K562 (cell line): ENCODE measurements around the gene ZNF487. TPM values are rescaled to one million over a fixed set of nuclear protein-coding genes. Genes with fewer than 3 reads are reported as not detected.

Source experiments
- ATAC-seq: fragments of 200-7000 bp; cut with Tn5 transposase; 3 replicates; pipeline ENCODE4 v1.9.1; 2020; ENCODE audit warnings: moderate library complexity
- BruUV-seq: library from RNA; stranded (reverse); fragments of 400-500 nt; replicated peaks from 2 replicates; lab custom pipeline; 2021; lab: Mats Ljungman, UMichigan
- CTCF ChIA-PET: fragments of 300-600 bp; formaldehyde crosslinking; extraction: SDS; loops from one replicate; lab custom pipeline; 2021; ENCODE audit warnings: low intra/inter-chr PET ratio; lab: Yijun Ruan, JAX
- POLR2A ChIA-PET: fragments of 300-600, 350-650 bp; sonication (Branson Sonifier 250); formaldehyde crosslinking; extraction: SDS; loops from one replicate; lab custom pipeline; 2021; ENCODE audit warnings: antibody characterized with exemption, inconsistent platforms; lab: Yijun Ruan, JAX
- DNase-seq, 4 experiments: peaks; one replicate each; pipeline versions ENCODE4 v3.0.0 to v3.0.0-alpha.2; 2011 to 2018; ENCODE audit warnings: low spot score in 3 of 4, mixed read lengths in 3 of 4; ENCODE audit errors: extremely low read depth in 1 of 4
- FAIRE-seq: peaks from 2 replicates; lab custom pipeline; 2011; peaks lifted over from hg19 to GRCh38; lab: Jason Lieb, UNC
- H2AFZ ChIP-seq: 2 replicates; pipeline ENCODE4 v1.6.0; 2011; ENCODE audit warnings: low read depth, low read length, control low read depth, inconsistent platforms
- H3K27ac ChIP-seq: fragments of 200-600 bp; 3 replicates; pipeline ENCODE4 v1.8.0; 2011; ENCODE audit warnings: low read depth, mild to moderate bottlenecking, control low read depth, inconsistent platforms, low read length, moderate library complexity, mixed read lengths; ENCODE audit errors: extremely low read depth
- H3K27me3 ChIP-seq, 2 experiments: fragments of 300-600 bp in 1 of 2; 2 replicates in 1 of 2; 3 replicates in 1 of 2; pipeline versions ENCODE4 v1.6.0 to v1.8.0; 2011; ENCODE audit warnings: inconsistent platforms in 2 of 2, low read length in 2 of 2, mild to moderate bottlenecking in 1 of 2, mixed read lengths in 1 of 2, moderate library complexity in 1 of 2; ENCODE audit not compliant: control insufficient read depth in 2 of 2, insufficient read depth in 2 of 2
- H3K36me3 ChIP-seq: fragments of 300-600 bp; 3 replicates; pipeline ENCODE4 v1.8.0; 2011; ENCODE audit warnings: mild to moderate bottlenecking, low read length, inconsistent platforms; ENCODE audit not compliant: control insufficient read depth, insufficient read depth
- H3K4me1 ChIP-seq, 2 experiments: fragments of 200-600 bp in 1 of 2; replicated peaks in 1 of 2; 2 replicates in 1 of 2; 3 replicates in 1 of 2; pipeline versions ENCODE4 v1.5.1 to v1.8.0; 2011; ENCODE audit warnings: inconsistent platforms in 2 of 2, low read length in 2 of 2, mild to moderate bottlenecking in 1 of 2, mixed read lengths in 1 of 2, moderate library complexity in 1 of 2; ENCODE audit not compliant: control insufficient read depth in 2 of 2, insufficient read depth in 2 of 2
- H3K4me2 ChIP-seq: 2 replicates; pipeline ENCODE4 v1.6.1; 2011; ENCODE audit warnings: low read length, control low read depth, inconsistent platforms, mixed read lengths; ENCODE audit not compliant: insufficient read depth
- H3K4me3 ChIP-seq: fragments of 200-600 bp; sonication (generic), shearing (Covaris generic); 2 replicates; pipeline ENCODE4 v1.5.1; 2016; ENCODE audit warnings: control low read depth, inconsistent platforms
- H3K79me2 ChIP-seq: fragments of 200-600 bp; 3 replicates; pipeline ENCODE4 v1.8.0; 2011; ENCODE audit warnings: low read length, inconsistent platforms; ENCODE audit not compliant: control insufficient read depth, insufficient read depth
- H3K9ac ChIP-seq, 2 experiments: 2 replicates each; pipeline versions ENCODE4 v1.6.0 to v1.6.1; 2011; ENCODE audit warnings: low read depth in 2 of 2, low read length in 2 of 2, control low read depth in 1 of 2, inconsistent platforms in 1 of 2, mild to moderate bottlenecking in 1 of 2, mixed read lengths in 1 of 2; ENCODE audit not compliant: insufficient read depth in 1 of 2
- H3K9me1 ChIP-seq: one replicate; pipeline ENCODE4 v1.6.0; 2011; ENCODE audit warnings: inconsistent platforms, mild to moderate bottlenecking, low read length, moderate library complexity; ENCODE audit not compliant: control insufficient read depth, insufficient read depth
- H3K9me3 ChIP-seq: replicated peaks from 2 replicates; pipeline ENCODE4 v1.5.1; 2011; ENCODE audit warnings: low read depth, low read length, inconsistent platforms; ENCODE audit not compliant: control insufficient read depth, insufficient read depth
- H4K20me1 ChIP-seq: replicated peaks from 2 replicates; pipeline ENCODE4 v1.6.1; 2011; ENCODE audit warnings: low read length, inconsistent platforms, mixed read lengths; ENCODE audit not compliant: control insufficient read depth, insufficient read depth
- ATF3 ChIP-seq, 2 experiments: fragments of 450-650 bp in 1 of 2; sonication (generic) in 1 of 2; formaldehyde crosslinking in 1 of 2; IDR thresholded peaks in 1 of 2; conservative IDR thresholded peaks in 1 of 2; 2 replicates each; pipeline versions ENCODE4 v1.6.1 to v1.8.1; 2016 to 2023; ENCODE audit warnings: mild to moderate bottlenecking in 2 of 2, moderate library complexity in 2 of 2, inconsistent platforms in 1 of 2, missing genetic modification reagents in 1 of 2
- CEBPG ChIP-seq, 3 experiments: fragments of 200-800 bp in 1 of 3; sonication (Bioruptor generic) in 1 of 3; sonication (generic) in 1 of 3; formaldehyde crosslinking in 1 of 3; IDR thresholded peaks in 2 of 3; conservative IDR thresholded peaks in 1 of 3; 2 replicates each; pipeline versions ENCODE4 v1.6.1 to v1.8.0; 2016 to 2022; ENCODE audit warnings: missing compliant biosample characterization in 2 of 3, missing genetic modification characterization in 2 of 3, mild to moderate bottlenecking in 1 of 3, missing genetic modification reagents in 1 of 3
- ELF4 ChIP-seq: fragments of 450-650 bp; formaldehyde crosslinking; IDR thresholded peaks from 2 replicates; pipeline ENCODE4 v1.4.0; 2022; ENCODE audit warnings: missing genetic modification characterization
- HDGF ChIP-seq: fragments of 450-650 bp; IDR thresholded peaks from 2 replicates; pipeline ENCODE4 v1.6.1; 2016
- MLLT1 ChIP-seq, 2 experiments: fragments of 450-650 bp; IDR thresholded peaks; 2 replicates each; pipeline ENCODE4 v1.6.1; 2016
- MLX ChIP-seq, 2 experiments: fragments of 450-650 bp in 1 of 2; sonication (generic) in 1 of 2; formaldehyde crosslinking; conservative IDR thresholded peaks; 2 replicates each; pipeline versions ENCODE4 v1.4.0 to v1.8.1; 2020 to 2022; ENCODE audit warnings: mild to moderate bottlenecking in 1 of 2, missing genetic modification reagents in 1 of 2
- RBM34 ChIP-seq: fragments of 200-400 bp; formaldehyde crosslinking; IDR thresholded peaks from 2 replicates; pipeline ENCODE4 v1.6.1; 2018; ENCODE audit warnings: low read length, borderline replicate concordance; ENCODE audit not compliant: insufficient read depth
- RFX1 ChIP-seq: fragments of 450-650 bp; IDR thresholded peaks from 2 replicates; pipeline ENCODE4 v1.6.1; 2016; ENCODE audit warnings: mild to moderate bottlenecking, moderate library complexity
- TFE3 ChIP-seq: fragments of 450-650 bp; formaldehyde crosslinking; IDR thresholded peaks from 2 replicates; pipeline ENCODE4 v1.4.0; 2020; ENCODE audit warnings: mild to moderate bottlenecking, mixed read lengths
- ZBTB5 ChIP-seq: fragments of 450-650 bp; IDR thresholded peaks from 2 replicates; pipeline ENCODE4 v1.6.1; 2017; ENCODE audit warnings: antibody characterized with exemption
- ZNF121 ChIP-seq: sonication (generic); formaldehyde crosslinking; conservative IDR thresholded peaks from 2 replicates; pipeline ENCODE4 v1.8.0; 2022; ENCODE audit warnings: missing genetic modification reagents
- WGBS: fragments of 100-300 bp; shearing (Covaris generic); methylation state at CpG from one replicate; pipeline ENCODE4 v1.1.6; 2016; ENCODE audit warnings: low coverage, mixed read lengths; ENCODE audit not compliant: insufficient coverage; ENCODE audit errors: missing lambda C conversion rate; 5-methylcytosine and 5-hydroxymethylcytosine counted together
- in situ Hi-C: fragments of 300-500 bp; cut with MboI; formaldehyde crosslinking; loops from 4 replicates; pipeline ENCODE4 v1.15.0; 2018; ENCODE audit warnings: inconsistent platforms, mixed read lengths
- intact Hi-C: fragments of 100-400 bp; cut with micrococcal nuclease; formaldehyde crosslinking; loops from 2 replicates; pipeline ENCODE4 v1.14.2; 2022
- polyA plus RNA-seq, 8 experiments: library from polyadenylated mRNA; depleted of rRNA in 4 of 8; stranded (reverse) in 5 of 8; unstranded in 3 of 8; fragments of >200 nt; fragmentation: Nextera tagmentation in 2 of 8; fragmentation: Illumina TruSeq in 1 of 8; extraction: Ambion mirVana in 2 of 8; extraction: Trizol in 1 of 8; gene quantifications; 2 replicates each; pipeline versions ENCODE4 v1.2.1 to v1.2.3, GENCODE V29; 2011 to 2014; ENCODE audit warnings: inconsistent platforms in 1 of 8, missing spikeins in 1 of 8
- total RNA-seq, 7 experiments: library from RNA; depleted of rRNA in 6 of 7; stranded (reverse); fragments of >200 nt in 6 of 7; fragmentation: Illumina TruSeq in 2 of 7; extraction: Trizol in 2 of 7; gene quantifications; 2 replicates each; pipeline versions ENCODE4 v1.2.1 to v1.2.3, GENCODE V29; 2011 to 2021; ENCODE audit warnings: low replicate concordance in 1 of 7

ZNF487 gene
- total and polyA plus RNA-seq, 9 of the 15 experiments (the other 6 are each of a cell fraction or from before 2014, with no cell fraction given), result 1.9 to 6.5 (median 4.2) TPM

- H3K9ac ChIP-seq, result peak overlapping the region; percentile 46 to 49; a peak in 3 of 4 replicates
- BruUV-seq, result no TSS peak
- H3K4me2 ChIP-seq, result peak overlapping the region; percentile 80
- H3K4me1 ChIP-seq, result peaks cover 54 to 67% of the 10 kb centered on the region in 2 experiments
- ChIA-PET CTCF (interaction anchor here (1.0 kb wide), 1 partner anchor 63 kb away, joined by 3 read pairs; no protein-coding TSS in a partner anchor), POLR2A (interaction anchor here (1.0 to 5.4 kb wide), 12 partner anchors 7 to 60 kb away, joined by 3 to 60 read pairs (median 6); partner anchors contain the start of genes HNRNPF and ZNF487)
- in situ Hi-C loops (loop anchor here (5.0 kb wide), 1 partner anchor 53 kb away; no protein-coding TSS in a partner anchor), intact Hi-C loops (loop anchor here (1.0 to 5.0 kb wide), 2 partner anchors 8 to 52 kb away; no protein-coding TSS in a partner anchor)
- peaks cover 99% of the 10 kb centered on the region for H3K79me2 ChIP-seq
- peaks cover 78% of the 10 kb centered on the region for H4K20me1 ChIP-seq
- H3K4me3 ChIP-seq, result no peak overlapping the region
- peak; percentile 32 for FAIRE-seq
- peak overlapping the region; percentile 96 for H3K27ac ChIP-seq
- H3K27me3 ChIP-seq, result no peaks in the 10 kb centered on the region
- ATAC-seq, result no peak
- peaks cover 4% of the 10 kb centered on the region for H3K9me1 ChIP-seq
- 39% methylated on average over 5 of the region's 5 CpGs for WGBS
- H3K36me3 ChIP-seq, result peaks cover 84% of the 10 kb centered on the region
- H3K9me3 ChIP-seq, result no peaks in the 10 kb centered on the region
- DNase-seq, result peak in 1 of 4 experiments; percentile 20
- no peak overlapping the region for H2AFZ ChIP-seq
- TF ChIP-seq CEBPG (CRISPR knock-in tag; IDR thresholded peaks at IDR 0.05) (peak; percentile 85), CEBPG (tag; conservative IDR thresholded peaks at IDR 0.05 in 1 of 2, IDR thresholded peaks at IDR 0.05 in 1 of 2) (peak; percentile 77 to 78), MLX (CRISPR knock-in tag; conservative IDR thresholded peaks at IDR 0.05) (no peak), MLLT1 (IDR thresholded peaks at IDR 0.05) (peak; percentile 76; a peak in 2 of 4 replicates), ZNF121 (CRISPR knock-in tag) (no peak), RFX1 (no peak), ATF3 (IDR thresholded peaks at IDR 0.05) (peak; percentile 46), ATF3 (CRISPR knock-in tag; conservative IDR thresholded peaks at IDR 0.05) (no peak), ZBTB5 (no peak), HDGF (no peak; the same call in 1 of the 2 replicates), TFE3 (no peak), RBM34 (no peak), ELF4 (CRISPR knock-in tag) (no peak)
Measured at GRCh38 chr10:43399320-43400310, 37.3 kb upstream of the ZNF487 start.
